GM12872 (cell line): ENCODE measurements around the gene TMIGD1.
A peak's percentile ranks its signal among the peaks of the same experiment; 100 is the strongest.

Experiments used
- TF ChIP-seq, protein P1 (sequence below): IDR thresholded peaks from 3 replicates; pipeline ENCODE4 v1.5.1; 2011; ENCODE audit warnings: low read depth, mild to moderate bottlenecking, low read length, moderate library complexity; ENCODE audit not compliant: insufficient read depth

TMIGD1 gene

DNA sequence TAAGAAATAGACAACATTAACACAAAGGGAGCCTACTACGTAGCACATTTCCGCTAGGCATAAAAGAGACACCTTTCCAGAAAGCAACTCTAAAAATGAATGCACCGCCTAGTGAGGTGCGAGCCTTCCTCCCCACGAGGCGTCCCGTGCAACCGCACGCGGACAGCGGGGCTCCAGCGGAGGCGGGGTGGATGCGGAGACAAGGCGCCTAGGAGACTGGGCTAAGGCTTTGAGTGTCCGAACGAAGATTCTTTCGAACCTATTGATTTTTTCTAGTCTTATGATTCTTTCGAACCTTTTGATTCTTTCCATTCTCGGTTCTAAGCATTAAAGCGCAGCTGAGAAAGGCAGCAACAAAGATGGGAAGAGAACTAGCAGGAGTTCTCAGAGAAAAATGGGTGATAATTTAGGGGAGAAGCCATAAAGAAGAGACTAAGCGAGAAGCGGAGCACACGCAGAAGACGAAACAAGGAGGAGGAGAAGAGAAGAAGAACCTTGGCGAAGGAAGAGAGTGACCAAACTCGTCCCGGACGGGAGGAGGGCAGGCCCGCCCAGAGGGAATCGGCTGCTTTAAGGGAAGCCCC, 44.5 kb upstream of the TMIGD1 start:
- TF ChIP-seq, protein P1, sequence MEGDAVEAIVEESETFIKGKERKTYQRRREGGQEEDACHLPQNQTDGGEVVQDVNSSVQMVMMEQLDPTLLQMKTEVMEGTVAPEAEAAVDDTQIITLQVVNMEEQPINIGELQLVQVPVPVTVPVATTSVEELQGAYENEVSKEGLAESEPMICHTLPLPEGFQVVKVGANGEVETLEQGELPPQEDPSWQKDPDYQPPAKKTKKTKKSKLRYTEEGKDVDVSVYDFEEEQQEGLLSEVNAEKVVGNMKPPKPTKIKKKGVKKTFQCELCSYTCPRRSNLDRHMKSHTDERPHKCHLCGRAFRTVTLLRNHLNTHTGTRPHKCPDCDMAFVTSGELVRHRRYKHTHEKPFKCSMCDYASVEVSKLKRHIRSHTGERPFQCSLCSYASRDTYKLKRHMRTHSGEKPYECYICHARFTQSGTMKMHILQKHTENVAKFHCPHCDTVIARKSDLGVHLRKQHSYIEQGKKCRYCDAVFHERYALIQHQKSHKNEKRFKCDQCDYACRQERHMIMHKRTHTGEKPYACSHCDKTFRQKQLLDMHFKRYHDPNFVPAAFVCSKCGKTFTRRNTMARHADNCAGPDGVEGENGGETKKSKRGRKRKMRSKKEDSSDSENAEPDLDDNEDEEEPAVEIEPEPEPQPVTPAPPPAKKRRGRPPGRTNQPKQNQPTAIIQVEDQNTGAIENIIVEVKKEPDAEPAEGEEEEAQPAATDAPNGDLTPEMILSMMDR, result no peak

DNA sequence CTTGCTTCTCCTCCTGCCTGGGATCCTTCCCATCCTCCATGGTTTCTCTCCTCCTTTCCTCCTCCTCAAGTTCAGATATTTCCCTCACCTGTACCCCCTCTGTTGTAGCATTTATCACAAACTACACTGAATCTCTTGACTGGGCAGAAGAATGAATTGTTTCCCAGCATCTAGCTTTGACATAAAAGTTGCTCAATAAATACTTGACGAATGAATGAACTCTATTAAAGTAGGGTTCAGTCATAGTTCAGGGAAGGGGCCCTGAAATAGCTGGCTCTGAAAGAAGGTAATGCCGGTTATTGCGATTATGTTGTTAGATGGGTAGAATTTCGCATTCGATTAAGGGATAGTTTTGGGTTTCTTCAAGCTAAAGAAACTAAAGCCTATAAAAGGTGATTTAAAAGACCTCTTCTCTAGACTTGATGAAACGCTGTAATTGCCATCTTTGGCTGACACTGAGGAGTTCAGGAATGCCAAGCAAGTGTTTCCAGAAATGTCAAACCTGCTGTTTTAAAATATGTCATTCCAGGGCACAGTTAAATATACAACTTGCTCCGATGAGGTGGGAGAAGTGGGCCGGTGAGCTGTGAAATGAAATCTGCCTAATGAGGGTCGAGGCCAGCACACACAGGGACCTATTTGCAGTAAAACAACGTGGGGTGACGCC, 43.9 kb upstream of the TMIGD1 start:
- TF ChIP-seq, protein P1, result no peak

DNA sequence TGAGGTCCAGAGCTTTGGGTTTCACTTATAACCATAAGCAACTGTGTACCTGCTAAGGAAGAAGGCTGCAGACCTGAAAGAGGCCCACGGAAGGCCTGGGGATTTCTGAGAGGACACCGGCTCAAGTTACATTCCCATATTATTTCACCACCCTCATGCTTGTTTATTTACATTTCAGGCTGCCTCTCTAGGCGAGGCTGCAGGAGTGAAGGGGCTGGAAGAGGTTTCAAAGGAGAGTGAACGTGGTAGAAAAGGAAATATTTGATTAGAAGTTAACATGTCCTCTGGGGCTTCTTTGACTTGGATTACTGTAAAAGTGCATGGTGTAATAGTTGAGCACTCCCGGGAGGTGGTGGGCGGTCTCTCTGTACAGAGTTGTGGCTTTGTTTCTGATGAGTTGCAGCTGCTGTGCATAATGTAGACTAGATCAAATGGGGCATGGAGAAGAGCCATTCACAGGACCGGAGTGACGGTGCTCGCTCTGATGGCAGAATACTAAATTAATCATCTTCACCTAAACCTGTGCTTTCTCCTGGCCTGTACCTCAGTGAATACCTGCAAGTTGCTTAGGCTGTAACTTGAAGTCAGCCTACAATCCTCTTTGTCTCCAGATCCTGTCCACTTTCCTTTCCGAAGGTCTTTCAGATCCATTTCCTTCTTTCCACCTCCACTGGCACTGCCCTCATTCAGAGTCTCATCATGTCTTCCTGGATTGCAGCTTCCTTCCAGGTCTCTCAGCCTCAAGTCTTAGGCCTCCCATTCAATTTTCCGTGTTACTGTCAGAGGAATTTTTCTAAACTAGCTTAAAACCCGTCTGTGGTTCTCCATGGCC, 43.0 kb upstream of the TMIGD1 start:
- TF ChIP-seq, protein P1, result no peak

DNA sequence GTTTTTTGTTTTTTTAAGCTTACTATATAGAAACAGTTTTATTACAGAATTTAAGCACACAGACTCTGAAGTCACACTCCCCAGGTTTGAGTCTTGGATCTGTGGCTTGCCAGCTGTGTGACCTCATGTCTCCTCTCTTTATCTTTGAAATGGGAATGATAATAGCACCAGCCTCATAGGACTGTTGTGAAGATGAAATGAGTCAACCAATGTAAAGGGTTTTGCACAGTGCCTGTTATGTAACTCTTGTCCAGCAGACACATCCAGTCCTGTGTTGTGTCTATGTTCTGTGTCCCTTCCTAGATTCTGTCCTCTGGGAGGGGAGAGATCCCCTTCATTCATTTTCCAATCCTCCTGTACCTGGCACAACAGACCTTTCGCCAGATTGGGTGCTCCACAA, 41.8 kb upstream of the TMIGD1 start:
- TF ChIP-seq, protein P1, result no peak

DNA sequence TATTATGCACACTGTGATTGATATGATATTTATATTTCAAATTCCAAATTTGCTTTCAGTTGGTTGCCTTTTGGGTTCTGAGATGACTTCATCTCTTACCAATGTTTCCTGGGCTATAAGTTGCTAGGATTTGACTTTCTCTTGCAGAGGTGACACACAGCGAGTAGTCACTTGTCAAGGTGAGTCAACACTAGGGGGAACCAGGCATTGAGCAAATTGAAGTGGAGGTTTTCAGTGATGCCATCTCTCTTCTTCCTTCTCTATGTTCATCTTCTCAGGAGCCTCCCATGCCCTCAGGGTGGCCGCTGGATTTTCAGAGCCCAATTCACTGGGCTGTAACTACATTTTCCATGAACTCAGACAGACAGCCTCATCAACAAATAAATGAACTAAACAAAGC, 38.9 kb upstream of the TMIGD1 start:
- TF ChIP-seq, protein P1, result peak; percentile 31; the same call in 1 of the 3 replicates

DNA sequence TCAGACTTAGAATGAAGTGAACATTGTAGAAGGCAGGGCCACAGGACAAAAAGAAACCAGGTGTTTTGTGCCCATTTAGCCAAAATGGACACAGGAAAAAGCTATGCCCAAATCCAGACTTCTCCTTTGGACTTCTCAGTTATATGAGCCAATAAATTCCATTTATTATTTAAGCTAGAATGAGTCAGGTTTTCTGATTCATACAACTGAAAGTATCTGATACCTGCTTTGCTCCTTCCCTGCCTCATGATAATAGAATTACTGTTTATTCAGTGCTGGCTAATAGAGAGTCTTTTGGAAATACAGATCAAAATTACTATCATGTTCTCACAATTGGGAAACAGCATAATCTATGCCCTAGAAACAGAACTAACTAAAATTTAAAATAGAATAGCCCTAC, 36.1 kb upstream of the TMIGD1 start:
- TF ChIP-seq, protein P1, result no peak
